NCI-H446 (cell line): Measurements from ENCODE around the gene VPS50.
"Not testable (repeated sequence)": the region's sequence is repeated elsewhere in the genome, so short reads cannot be mapped to it uniquely, and the experiment has no call there.

ENCODE experiments used
- DNase-seq, 2 experiments: peaks; one replicate each; lab custom pipeline; 2025; lab: John Stamatoyannopoulos, UW

The VPS50 gene

GRCh38 chr7:93242106-93242505 is 9.9 kb downstream of the VPS50 start:
- DNase-seq, result no peak

- peak in 1 of 2 experiments; percentile 16 for DNase-seq
Measured at GRCh38 chr7:93245525-93246432, 13.6 kb downstream of the VPS50 start.

- DNase-seq, result no peak
Measured at GRCh38 chr7:93249491-93250148, 17.5 kb downstream of the VPS50 start.

DNA sequence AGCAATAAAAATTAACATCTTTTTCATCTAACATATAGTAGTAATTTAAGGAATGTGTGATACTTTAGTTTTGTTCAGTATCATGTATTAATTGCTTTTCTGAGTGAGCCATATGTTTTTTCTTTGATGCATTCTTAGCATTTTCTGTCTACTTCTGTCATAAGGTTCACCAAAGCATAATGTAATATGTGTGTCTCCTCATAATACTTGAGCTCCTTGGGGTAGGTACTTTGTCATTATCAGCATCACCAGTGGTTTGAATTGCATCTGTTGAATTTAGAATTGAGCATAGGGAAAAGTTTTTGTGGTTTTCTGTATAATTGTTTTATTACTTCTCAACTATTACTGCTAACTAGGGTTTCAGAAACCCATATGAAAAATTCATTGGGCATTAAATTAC is 26.5 kb downstream of the VPS50 start:
- no peak for DNase-seq

- DNase-seq, result no peak
Measured at GRCh38 chr7:93262535-93262934, 30.4 kb downstream of the VPS50 start.

- no peak for DNase-seq
Measured at GRCh38 chr7:93265220-93265619, 33.1 kb downstream of the VPS50 start.

DNA sequence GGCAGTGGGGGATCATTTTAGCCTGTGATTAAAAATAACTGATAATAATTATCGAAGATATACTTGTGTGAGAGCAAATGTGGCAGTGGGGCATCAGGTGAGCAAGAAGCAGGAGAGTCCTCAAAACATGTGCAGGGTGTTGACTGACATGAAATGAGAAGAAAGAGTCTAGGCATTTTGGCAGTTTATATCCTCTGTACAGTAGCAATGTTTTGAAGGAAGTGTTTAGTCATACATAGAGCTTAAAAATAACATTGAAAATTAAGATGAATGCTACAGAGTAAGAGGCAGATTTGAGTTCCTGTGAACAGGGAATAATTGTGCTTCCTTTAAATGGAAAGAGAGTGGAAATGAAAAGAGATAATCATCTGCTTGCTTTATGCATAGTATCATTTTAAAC is 47.4 kb downstream of the VPS50 start:
- no peak for DNase-seq

GRCh38 chr7:93284908-93285307 is 52.7 kb downstream of the VPS50 start:
- DNase-seq, result no peak

DNA sequence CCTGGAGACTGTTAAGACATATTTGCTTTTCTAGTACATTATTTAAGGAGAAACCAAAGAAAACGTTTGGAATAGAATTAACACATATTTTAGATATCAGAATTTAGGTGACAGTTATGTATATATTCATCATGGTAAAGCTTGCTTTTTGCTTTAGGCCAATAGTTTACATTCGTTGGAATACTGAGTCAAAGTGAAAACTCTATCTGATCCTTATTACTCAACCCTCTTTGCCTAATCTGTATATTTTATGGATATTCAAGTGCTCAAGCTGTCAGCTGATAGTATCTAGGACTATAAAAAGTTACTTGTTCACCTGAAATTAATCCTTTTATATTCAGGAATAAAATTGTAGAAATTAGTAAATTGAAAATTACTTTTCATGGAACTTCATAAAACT is 61.1 kb downstream of the VPS50 start:
- no peak for DNase-seq

DNA sequence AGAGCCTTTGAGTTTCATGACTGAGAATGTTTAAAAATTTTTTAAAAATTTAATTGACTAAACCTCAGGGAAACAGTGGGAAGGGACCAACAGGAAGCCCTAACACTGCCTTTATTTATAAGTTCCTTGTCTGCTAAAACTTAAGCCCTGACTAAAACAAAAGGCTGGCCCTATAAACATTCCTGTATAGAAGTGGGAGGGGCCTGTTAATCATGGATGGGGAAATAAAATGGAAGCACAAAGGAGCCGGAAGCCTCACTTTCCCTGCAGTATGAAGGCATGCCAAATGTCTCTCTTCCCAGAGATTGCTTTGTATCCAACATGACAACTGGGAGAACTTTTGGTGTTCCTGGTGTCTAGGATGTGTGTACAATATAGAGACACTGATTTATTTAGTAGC is 66.0 kb downstream of the VPS50 start:
- no peak for DNase-seq

GRCh38 chr7:93298671-93299070 is 66.5 kb downstream of the VPS50 start:
- no peak for DNase-seq

DNA sequence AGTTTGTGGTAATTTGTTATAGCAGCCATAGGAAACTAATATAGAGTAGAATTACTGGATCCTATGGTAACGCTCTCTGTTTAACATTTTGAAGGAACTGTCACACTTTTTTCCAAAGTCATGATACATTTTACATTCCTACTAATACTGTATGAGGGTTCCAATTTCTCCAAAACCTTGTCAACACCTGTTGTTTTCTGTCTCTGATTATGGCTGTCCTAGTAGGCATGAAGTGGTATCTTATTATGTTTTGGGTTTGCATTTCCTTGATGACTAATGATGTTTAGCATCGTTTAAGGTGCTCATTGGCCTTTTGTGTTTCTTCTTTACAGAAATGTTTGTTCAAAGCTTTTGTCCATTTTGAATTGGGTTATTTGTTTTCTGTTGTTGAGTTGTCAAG is 69.6 kb downstream of the VPS50 start:
- DNase-seq, result no peak

DNA sequence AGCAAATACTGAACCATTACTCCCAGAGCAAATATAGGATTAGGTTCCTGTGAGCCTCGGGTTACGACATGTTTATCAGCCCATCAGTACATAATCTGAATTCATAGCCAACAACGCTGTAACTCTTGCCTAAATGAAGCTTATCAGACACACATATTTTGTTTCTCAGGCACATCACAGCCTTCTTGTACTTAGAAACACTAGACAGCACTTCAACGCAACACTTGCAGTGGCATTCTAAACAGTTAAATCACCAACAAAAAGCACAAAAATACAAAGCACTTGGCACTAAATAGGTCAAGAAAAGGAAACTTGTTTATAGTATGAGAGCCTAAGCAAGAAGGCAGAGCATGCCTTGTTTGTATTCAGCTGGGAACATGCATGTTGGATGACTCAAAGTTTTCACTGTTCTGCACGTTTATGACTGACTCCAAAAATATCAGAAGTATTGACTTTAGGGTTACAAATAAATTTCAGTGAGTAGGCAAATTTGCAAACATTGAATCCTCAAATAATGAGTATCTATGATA is 75.0 kb downstream of the VPS50 start:
- no peak for DNase-seq

DNA sequence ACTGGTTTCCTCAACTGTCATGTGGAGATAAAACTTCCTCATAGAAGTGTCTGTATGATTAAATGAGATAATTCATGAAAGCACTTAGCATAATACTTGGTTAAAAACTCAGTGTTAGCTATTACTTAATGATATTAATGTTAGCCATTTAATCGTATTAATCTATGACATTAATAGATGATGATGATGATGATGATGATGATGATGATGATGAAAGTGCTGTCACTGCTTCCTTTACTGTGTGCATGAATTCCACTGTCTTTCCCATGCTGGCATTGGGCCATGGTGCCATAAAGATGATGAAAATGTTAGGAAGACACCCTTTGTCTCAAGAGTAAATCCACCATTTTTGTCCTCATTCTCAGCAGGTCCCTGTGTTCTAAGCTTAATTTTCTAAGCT is 75.8 kb downstream of the VPS50 start:
- DNase-seq, result no peak

DNA sequence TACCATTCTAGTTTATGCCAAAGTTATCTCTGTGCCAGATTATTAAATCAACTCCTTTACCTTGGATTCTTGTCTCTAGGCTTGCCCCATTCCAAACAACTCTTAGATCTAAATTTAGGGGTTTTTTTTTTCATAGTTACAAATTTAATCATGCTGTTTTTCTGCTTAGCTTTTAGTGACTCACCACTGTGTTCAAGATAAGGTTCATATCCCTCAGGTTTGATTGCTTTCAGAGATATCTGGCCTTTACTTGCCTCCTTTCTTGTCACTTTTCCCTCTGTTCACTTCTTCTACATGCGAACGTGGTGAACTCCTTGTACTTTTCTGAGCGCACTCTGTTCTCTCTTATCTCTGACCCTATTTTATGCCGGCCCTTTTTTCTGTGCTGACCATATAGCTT is 78.2 kb downstream of the VPS50 start:
- no peak for DNase-seq

DNA sequence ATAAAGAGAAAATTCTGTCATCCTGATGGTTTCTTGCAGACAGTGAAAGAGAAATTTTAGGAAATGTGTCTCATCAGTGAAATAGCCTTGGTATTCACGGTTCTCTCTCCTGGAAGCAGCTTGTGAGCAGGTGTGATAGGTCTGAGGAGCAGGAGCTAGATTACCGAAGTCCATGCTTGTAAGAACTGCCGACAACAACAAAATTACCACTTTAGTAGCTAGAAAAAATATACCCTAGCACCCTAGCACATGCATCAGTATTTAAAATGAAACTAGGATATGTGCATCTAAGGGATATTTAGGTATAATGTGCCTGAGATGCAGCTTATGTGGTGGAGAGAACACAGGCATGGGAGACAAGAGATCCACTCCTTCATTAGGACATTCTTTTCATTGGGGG is 82.3 kb downstream of the VPS50 start:
- DNase-seq, result no peak

DNA sequence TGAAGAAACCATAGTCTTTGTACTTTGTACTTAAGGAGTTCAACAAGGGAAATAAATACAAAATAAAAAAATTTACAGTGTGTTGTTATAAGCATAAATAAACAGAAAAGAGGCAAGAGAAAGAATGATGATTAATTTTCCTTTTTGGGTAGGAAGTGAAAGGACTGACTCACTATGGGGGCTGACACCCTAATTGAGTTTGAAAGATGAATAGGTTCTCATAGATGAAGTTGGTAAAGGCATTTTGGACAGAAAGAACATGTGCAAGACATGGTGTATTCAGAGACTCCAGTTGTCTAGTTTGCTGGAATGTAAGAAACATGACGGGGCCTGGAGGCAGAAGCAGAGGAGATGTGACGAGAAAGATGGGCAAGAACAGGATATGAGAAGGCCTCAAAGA is 83.7 kb downstream of the VPS50 start:
- no peak for DNase-seq

DNA sequence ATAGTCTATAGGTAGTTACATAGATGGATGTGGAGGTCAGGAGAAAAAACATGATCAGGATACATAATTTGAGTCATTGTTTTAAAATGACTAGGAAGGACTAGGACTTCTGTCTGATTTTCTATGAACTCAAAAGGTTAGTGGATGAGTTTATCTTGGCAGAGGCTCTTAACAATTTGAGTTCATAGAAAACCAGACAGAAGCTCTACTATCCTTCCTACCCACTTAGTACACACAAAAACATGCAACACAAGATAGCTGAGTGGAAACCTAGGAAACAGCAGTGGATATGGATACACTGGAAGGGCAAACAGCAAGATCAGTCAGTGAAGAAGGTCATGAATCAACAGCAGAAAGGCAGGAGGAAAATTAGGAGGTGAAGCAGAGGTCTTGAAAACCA is 84.6 kb downstream of the VPS50 start:
- no peak for DNase-seq

DNA sequence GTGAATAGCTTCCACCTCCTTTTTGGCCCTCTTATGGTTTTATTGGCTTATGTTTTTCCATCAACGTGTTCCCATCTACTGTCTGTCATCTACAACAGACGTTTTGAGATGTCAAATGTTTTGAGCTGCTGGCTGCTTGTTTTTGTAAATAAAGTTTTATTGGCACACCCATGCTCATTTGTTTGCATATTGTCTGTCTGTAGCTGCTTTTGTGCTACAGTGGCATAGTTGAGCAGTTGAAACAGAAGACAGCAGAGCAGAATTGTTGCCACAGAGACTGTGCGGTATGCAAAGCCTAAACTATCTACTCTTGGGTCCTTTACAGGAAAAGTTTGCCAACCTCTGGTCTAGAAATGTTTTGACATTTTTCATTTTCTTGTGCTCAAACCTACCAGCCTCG is 88.7 kb downstream of the VPS50 start:
- DNase-seq, result no peak

DNA sequence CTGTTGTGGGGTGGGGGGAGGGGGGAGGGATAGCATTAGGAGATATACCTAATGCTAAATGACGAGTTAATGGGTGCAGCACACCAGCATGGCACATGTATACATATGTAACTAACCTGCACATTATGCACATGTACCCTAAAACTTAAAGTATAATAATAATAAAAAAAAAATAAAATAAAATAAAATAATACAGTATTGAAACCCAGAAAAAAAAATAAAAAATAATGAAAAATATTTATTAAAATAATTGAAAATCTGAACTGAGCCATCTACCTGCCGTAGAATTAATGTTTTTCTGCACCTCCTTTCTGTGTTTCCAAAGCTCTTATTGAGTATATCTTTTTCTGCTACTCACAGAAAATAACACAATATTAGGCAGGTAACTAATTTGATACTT is 94.1 kb downstream of the VPS50 start:
- DNase-seq, result not testable (repeated sequence)

DNA sequence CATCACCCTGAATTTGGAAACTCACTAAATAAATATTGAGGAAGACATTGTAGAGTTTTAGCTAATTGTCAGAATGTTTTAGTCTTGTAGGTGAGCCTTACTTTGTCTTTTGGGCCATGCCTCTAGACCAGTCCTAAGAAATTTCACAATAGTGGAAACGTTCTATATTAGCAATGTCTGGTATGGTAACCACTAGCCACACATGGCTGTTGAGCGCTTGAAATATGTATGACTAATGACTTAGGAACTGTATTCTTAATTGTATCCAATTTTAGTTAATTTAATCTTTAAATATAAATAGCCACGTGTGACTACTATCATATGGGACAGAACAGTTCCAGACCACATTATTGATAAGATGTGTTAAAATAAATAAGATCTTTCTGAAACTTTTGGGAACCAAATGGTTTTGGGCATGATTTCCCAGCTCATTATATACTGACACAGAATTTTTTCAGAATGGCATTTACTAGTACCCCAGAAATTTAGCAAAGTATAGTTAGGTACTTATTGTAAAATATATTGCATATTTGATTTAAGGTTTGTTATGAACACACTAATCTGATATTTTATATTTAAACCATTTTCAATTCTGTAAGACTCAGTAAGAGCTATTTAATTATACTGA is 95.0 kb downstream of the VPS50 start:
- no peak for DNase-seq

GRCh38 chr7:93331706-93332105 is 99.5 kb downstream of the VPS50 start:
- DNase-seq, result no peak

- no peak for DNase-seq
Measured at GRCh38 chr7:93332172-93332571, 100.0 kb downstream of the VPS50 start.
